Keratinocyte (primary cell): ENCODE data around the gene EXOC8.

ENCODE experiments used
- EZH2 ChIP-seq: IDR thresholded peaks from one replicate; pipeline ENCODE4 v1.6.1; 2012; ENCODE audit warnings: inconsistent platforms, mild to moderate bottlenecking, low read length, moderate library complexity
- TF ChIP-seq, protein P1 (sequence below), 3 experiments: IDR thresholded peaks in 1 of 3; conservative IDR thresholded peaks in 1 of 3; optimal IDR thresholded peaks in 1 of 3; 2 replicates in 2 of 3; 3 replicates in 1 of 3; pipeline versions ENCODE3 to v1.5.1; 2011; ENCODE audit warnings: low read length in 3 of 3, mild to moderate bottlenecking in 3 of 3, moderate library complexity in 2 of 3, control low read depth in 1 of 3, inconsistent platforms in 1 of 3; ENCODE audit not compliant: insufficient read depth in 2 of 3; ENCODE audit errors: extremely low read depth in 1 of 3

GRCh38 chr1:231286603-231287002 lies 51.0 kb downstream of the EXOC8 start:
- TF ChIP-seq, protein P1, sequence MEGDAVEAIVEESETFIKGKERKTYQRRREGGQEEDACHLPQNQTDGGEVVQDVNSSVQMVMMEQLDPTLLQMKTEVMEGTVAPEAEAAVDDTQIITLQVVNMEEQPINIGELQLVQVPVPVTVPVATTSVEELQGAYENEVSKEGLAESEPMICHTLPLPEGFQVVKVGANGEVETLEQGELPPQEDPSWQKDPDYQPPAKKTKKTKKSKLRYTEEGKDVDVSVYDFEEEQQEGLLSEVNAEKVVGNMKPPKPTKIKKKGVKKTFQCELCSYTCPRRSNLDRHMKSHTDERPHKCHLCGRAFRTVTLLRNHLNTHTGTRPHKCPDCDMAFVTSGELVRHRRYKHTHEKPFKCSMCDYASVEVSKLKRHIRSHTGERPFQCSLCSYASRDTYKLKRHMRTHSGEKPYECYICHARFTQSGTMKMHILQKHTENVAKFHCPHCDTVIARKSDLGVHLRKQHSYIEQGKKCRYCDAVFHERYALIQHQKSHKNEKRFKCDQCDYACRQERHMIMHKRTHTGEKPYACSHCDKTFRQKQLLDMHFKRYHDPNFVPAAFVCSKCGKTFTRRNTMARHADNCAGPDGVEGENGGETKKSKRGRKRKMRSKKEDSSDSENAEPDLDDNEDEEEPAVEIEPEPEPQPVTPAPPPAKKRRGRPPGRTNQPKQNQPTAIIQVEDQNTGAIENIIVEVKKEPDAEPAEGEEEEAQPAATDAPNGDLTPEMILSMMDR (optimal IDR thresholded peaks at IDR 0.05 in 1 of 3, IDR thresholded peaks at IDR 0.05 in 1 of 3, conservative IDR thresholded peaks at IDR 0.05 in 1 of 3; ENCODE audit: extremely low read depth in 1 of 3, insufficient read depth in 2 of 3, low read length in 3 of 3) = no peak
- no peak for TF ChIP-seq EZH2
